Vagina (tissue), 2 donors: ENCODE data around the gene SLC5A11.

ENCODE experiments used
- CTCF ChIP-seq, 3 experiments: fragments of 450-650 bp in 2 of 3; fragments of 200-600 bp in 1 of 3; sonication (generic) in 1 of 3; IDR thresholded peaks; one replicate each; pipeline ENCODE4 v1.5.1; 2017 to 2019; ENCODE audit warnings: antibody characterized with exemption in 3 of 3, mild to moderate bottlenecking in 2 of 3, moderate library complexity in 2 of 3
- POLR2A ChIP-seq, 2 donors: fragments of 450-650 bp; IDR thresholded peaks; one replicate each; pipeline ENCODE4 v1.6.1; 2017; ENCODE audit warnings: antibody characterized with exemption in 2 of 2, mild to moderate bottlenecking in 2 of 2, moderate library complexity in 2 of 2
- POLR2AphosphoS5 ChIP-seq, 2 donors: sonication (generic); formaldehyde crosslinking; IDR thresholded peaks; one replicate each; pipeline ENCODE4 v1.9.0; 2017; ENCODE audit warnings: antibody characterized with exemption in 2 of 2, mild to moderate bottlenecking in 2 of 2, low read depth in 1 of 2; ENCODE audit not compliant: insufficient read depth in 1 of 2

GRCh38 chr16:24908716-24909115 is 63.0 kb downstream of the SLC5A11 start:
- TF ChIP-seq CTCF (IDR thresholded peaks at IDR 0.05) (no peak), POLR2A (IDR thresholded peaks at IDR 0.05) (no peak), POLR2AphosphoS5 (IDR thresholded peaks at IDR 0.05; ENCODE audit: insufficient read depth in 1 of 2, low read depth in 1 of 2) (no peak)
